Osteocyte (in vitro differentiated cells): ENCODE measurements around the gene DTD1. TPM values are rescaled to one million over a fixed set of nuclear protein-coding genes. Genes with fewer than 3 reads are reported as not detected.

ENCODE experiments used
- DNase-seq: peaks from one replicate; pipeline ENCODE4 v3.0.0; 2021; ENCODE audit warnings: mixed read lengths; ENCODE audit not compliant: unreplicated experiment; ENCODE audit errors: extremely low spot score
- H3K27ac Mint-ChIP-seq: one replicate; pipeline ENCODE4 v1.8.0; 2021; ENCODE audit warnings: mild to moderate bottlenecking, mixed read lengths; ENCODE audit not compliant: unreplicated experiment
- H3K27me3 Mint-ChIP-seq: one replicate; pipeline ENCODE4 v1.8.0; 2021; ENCODE audit warnings: mixed read lengths; ENCODE audit not compliant: unreplicated experiment
- H3K36me3 Mint-ChIP-seq: one replicate; pipeline ENCODE4 v1.8.0; 2021; ENCODE audit warnings: mixed read lengths; ENCODE audit not compliant: unreplicated experiment
- H3K4me1 Mint-ChIP-seq: one replicate; pipeline ENCODE4 v1.8.0; 2021; ENCODE audit warnings: mixed read lengths; ENCODE audit not compliant: unreplicated experiment
- H3K4me3 Mint-ChIP-seq: one replicate; pipeline ENCODE4 v1.8.0; 2021; ENCODE audit warnings: mild to moderate bottlenecking, moderate library complexity, mixed read lengths; ENCODE audit not compliant: unreplicated experiment
- H3K9me3 Mint-ChIP-seq: one replicate; pipeline ENCODE4 v1.8.0; 2021; ENCODE audit warnings: mixed read lengths; ENCODE audit not compliant: unreplicated experiment
- CTCF ChIP-seq: fragments of 200-600 bp; sonication (generic); IDR thresholded peaks from 2 replicates; pipeline ENCODE4 v1.5.0; 2021; ENCODE audit warnings: antibody characterized with exemption, mild to moderate bottlenecking, moderate library complexity
- total RNA-seq: library from RNA; stranded (reverse); gene quantifications from 2 replicates; pipeline ENCODE4 v1.2.1, GENCODE V29; 2021

DTD1 gene
- total RNA-seq, 1 donor from 2014 or later: 26.2 TPM

DNA sequence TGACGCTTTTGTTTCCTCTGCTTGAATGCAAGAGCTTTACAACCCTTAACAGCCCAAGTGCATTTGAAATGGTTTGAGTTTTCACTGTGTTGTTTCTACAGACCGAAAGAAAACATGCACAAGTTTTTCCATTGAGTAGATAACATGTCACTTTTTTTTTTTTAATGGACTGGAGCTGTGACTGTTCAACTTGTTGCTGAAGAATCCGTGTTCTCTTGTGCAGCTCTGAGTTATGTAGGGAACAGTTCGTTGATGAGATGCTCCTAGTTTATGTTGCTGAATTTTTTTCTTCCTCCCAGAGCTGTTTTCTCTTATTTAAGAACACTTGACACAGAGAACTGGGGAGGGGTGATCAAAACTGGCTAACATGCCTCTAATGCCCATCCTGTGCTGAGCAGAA, 89.3 kb downstream of the DTD1 start:
- no peak for TF ChIP-seq CTCF
- DNase-seq: no peak
- Mint-ChIP-seq H3K27me3 (no peaks in the 10 kb centered on the region), H3K27ac (no peak overlapping the region), H3K4me3 (no peak overlapping the region), H3K4me1 (no peaks in the 10 kb centered on the region), H3K36me3 (no peaks in the 10 kb centered on the region), H3K9me3 (no peaks in the 10 kb centered on the region)

- no peaks in the 10 kb centered on the region for H3K36me3 Mint-ChIP-seq
- no peaks in the 10 kb centered on the region for H3K4me1 Mint-ChIP-seq
- DNase-seq: no peak
- no peak overlapping the region for H3K4me3 Mint-ChIP-seq
- TF ChIP-seq CTCF: no peak
- H3K27me3 Mint-ChIP-seq: no peaks in the 10 kb centered on the region
- no peaks in the 10 kb centered on the region for H3K9me3 Mint-ChIP-seq
- H3K27ac Mint-ChIP-seq: no peak overlapping the region
Measured at GRCh38 chr20:18678549-18679419, 90.9 kb downstream of the DTD1 start.

- no peak for DNase-seq
- H3K27me3 Mint-ChIP-seq: no peaks in the 10 kb centered on the region
- H3K27ac Mint-ChIP-seq: no peak overlapping the region
- H3K9me3 Mint-ChIP-seq: no peaks in the 10 kb centered on the region
- no peak for TF ChIP-seq CTCF
- no peak overlapping the region for H3K4me3 Mint-ChIP-seq
- H3K4me1 Mint-ChIP-seq: no peaks in the 10 kb centered on the region
- no peaks in the 10 kb centered on the region for H3K36me3 Mint-ChIP-seq
Measured at GRCh38 chr20:18683839-18684238, 96.0 kb downstream of the DTD1 start.

DNA sequence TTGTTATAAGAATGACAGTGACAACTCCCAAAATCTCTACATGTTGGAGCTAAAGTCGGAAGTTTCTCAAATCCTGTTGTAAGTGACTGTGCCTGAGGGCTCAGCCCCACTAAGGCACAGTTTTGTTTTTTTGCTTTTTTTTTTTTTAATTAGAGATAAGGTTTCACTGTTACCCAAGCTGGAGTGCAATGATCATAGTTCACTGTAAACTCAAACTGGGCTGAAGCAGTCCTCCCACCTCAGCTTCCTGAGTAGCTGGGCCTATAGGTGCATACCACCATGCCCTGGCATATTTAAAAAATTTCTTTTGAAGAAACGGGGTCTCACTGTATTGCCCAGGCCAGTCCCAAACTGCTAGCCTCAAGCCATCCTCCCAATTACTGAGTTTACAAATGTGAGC, 96.9 kb downstream of the DTD1 start:
- no peak overlapping the region for H3K27ac Mint-ChIP-seq
- H3K4me1 Mint-ChIP-seq: no peaks in the 10 kb centered on the region
- no peak for TF ChIP-seq CTCF
- no peaks in the 10 kb centered on the region for H3K27me3 Mint-ChIP-seq
- no peaks in the 10 kb centered on the region for H3K36me3 Mint-ChIP-seq
- no peak for DNase-seq
- no peaks in the 10 kb centered on the region for H3K9me3 Mint-ChIP-seq
- H3K4me3 Mint-ChIP-seq: no peak overlapping the region

DNA sequence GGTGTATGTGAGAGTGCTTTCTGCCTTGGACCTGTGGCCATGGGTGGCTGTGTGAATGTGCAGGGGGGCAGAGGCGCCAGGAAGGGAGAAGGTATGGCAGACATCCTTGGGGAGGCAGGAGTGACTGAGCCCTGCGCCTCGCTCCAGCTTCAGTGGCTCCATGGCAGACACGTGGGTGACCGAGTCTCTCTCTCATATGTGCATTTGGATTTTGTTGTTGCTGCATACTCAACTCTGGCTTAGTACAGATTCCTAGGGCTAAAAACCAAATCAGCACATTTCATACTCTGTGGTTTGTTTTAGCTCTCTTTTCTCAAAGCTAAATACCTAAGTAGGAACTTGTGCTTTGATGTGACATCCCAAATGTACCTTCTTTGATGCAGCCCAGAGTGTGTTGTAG, 97.6 kb downstream of the DTD1 start:
- Mint-ChIP-seq H3K27me3 (no peaks in the 10 kb centered on the region), H3K36me3 (no peaks in the 10 kb centered on the region), H3K4me3 (no peak overlapping the region), H3K4me1 (no peaks in the 10 kb centered on the region), H3K9me3 (peaks cover 2% of the 10 kb centered on the region), H3K27ac (no peak overlapping the region)
- no peak for DNase-seq
- TF ChIP-seq CTCF: no peak
